ENCODE results near the gene DHX15.

GRCh38 chr4:24496597-24496996 is 87.8 kb downstream of the DHX15 start:
- TF ChIP-seq YY1 (IDR thresholded peaks at IDR 0.05; ENCODE audit: low read depth) (no peak), REST (IDR thresholded peaks at IDR 0.05; ENCODE audit: low read depth) (no peak), MAX (IDR thresholded peaks at IDR 0.05) (no peak), CREB1 (IDR thresholded peaks at IDR 0.05; ENCODE audit: low read depth) (no peak), NFIC (IDR thresholded peaks at IDR 0.05) (no peak), TAF1 (IDR thresholded peaks at IDR 0.05; ENCODE audit: low read depth) (no peak), TEAD4 (IDR thresholded peaks at IDR 0.05) (no peak), EP300 (IDR thresholded peaks at IDR 0.05; ENCODE audit: borderline replicate concordance) (no peak)
